C4-2B (cell line): ENCODE results near the gene ELOVL3.
A peak's percentile ranks its signal among the peaks of the same experiment; 100 is the strongest.

ENCODE experiments used
- CTCF ChIP-seq: fragments of 450-650 bp; conservative IDR thresholded peaks from 2 replicates; pipeline ENCODE4 v1.5.1; 2017; ENCODE audit warnings: mild to moderate bottlenecking
- ZFX ChIP-seq: fragments of 450-650 bp; IDR thresholded peaks from 2 replicates; pipeline ENCODE4 v1.6.1; 2017

GRCh38 chr10:102245082-102245931 lies 19.2 kb downstream of the ELOVL3 start, which contains the start of gene GBF1:
- TF ChIP-seq CTCF = no peak
- peak; percentile 33; the same call in 1 of the 2 replicates for TF ChIP-seq ZFX
